WERI-Rb-1 (cell line): Measurements from ENCODE around the gene CHST9.

Experiments
- DNase-seq: peaks from one replicate; pipeline ENCODE4 v3.0.0-alpha.2; 2020
- H3K27ac ChIP-seq: fragments of 250-450 bp; sonication (Bioruptor Pico); 2 replicates; pipeline ENCODE4 v1.5.1; 2020; ENCODE audit warnings: mild to moderate bottlenecking, moderate library complexity
- H3K27me3 ChIP-seq: fragments of 250-450 bp; sonication (Bioruptor Pico); 2 replicates; pipeline ENCODE4 v1.5.1; 2021; ENCODE audit warnings: mild to moderate bottlenecking, low read depth, moderate library complexity; ENCODE audit not compliant: insufficient read depth, severe bottlenecking
- H3K36me3 ChIP-seq: fragments of 250-450 bp; sonication (Bioruptor Pico); 2 replicates; pipeline ENCODE4 v1.5.1; 2020; ENCODE audit warnings: mild to moderate bottlenecking, moderate library complexity
- H3K4me3 ChIP-seq: 2 replicates; pipeline ENCODE4 v1.5.1; 2011; ENCODE audit warnings: low read depth, mild to moderate bottlenecking, control low read depth, low read length
- H3K9me3 ChIP-seq: fragments of 250-450 bp; sonication (Bioruptor Pico); 2 replicates; pipeline ENCODE4 v1.5.1; 2021; ENCODE audit warnings: mild to moderate bottlenecking, moderate library complexity; ENCODE audit not compliant: severe bottlenecking
- CTCF ChIP-seq: IDR thresholded peaks from 2 replicates; pipeline ENCODE4 v1.5.1; 2011; ENCODE audit warnings: low read depth, mild to moderate bottlenecking, control low read depth, inconsistent platforms, low read length

CHST9 gene

GRCh38 chr18:27138079-27138478 lies 47.0 kb downstream of the CHST9 start:
- H3K4me3 ChIP-seq, result no peak overlapping the region
- no peak for TF ChIP-seq CTCF
- no peak for DNase-seq
- H3K9me3 ChIP-seq, result no peaks in the 10 kb centered on the region
- H3K36me3 ChIP-seq, result no peaks in the 10 kb centered on the region
- H3K27ac ChIP-seq, result no peak overlapping the region
- H3K27me3 ChIP-seq, result no peaks in the 10 kb centered on the region

GRCh38 chr18:27136208-27136535 lies 48.9 kb downstream of the CHST9 start:
- TF ChIP-seq CTCF, result no peak
- H3K27me3 ChIP-seq, result no peaks in the 10 kb centered on the region
- H3K4me3 ChIP-seq, result no peak overlapping the region
- no peak overlapping the region for H3K27ac ChIP-seq
- H3K9me3 ChIP-seq, result no peaks in the 10 kb centered on the region
- no peaks in the 10 kb centered on the region for H3K36me3 ChIP-seq
- no peak for DNase-seq

DNA sequence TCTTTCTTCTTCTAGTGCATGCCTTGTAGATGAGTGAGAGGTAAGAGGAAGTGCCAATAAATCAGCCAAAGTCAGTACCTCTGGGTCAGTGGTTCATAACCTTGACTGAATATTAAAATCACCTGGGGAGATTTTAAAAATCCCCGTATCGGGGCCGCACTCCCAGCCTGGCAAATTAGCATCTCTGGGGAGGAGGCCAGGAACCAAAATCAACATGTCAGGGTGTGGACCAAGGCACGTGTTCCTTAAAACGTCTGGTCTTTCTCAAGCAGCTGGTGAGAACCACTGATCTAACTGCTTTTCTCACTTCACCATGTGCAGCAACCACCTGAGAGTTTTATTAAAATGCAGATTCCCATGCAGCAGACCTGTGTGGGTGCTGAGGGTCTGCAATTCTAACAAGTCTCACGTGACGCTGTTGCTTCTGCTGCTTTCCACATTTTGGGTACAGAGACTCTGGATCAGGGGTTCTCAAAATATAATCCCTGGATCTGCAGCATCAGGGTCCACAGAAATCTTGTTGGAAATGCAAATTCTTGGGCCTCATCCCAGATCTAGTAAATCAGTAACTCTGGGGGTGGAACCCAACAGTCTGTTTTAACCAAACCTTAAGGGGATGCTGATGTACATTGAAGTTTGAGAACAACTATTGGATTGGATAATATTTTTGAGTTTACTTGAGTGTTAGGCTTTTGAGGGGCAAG lies 49.5 kb downstream of the CHST9 start:
- no peaks in the 10 kb centered on the region for H3K27me3 ChIP-seq
- H3K4me3 ChIP-seq, result no peak overlapping the region
- no peaks in the 10 kb centered on the region for H3K9me3 ChIP-seq
- no peak for TF ChIP-seq CTCF
- H3K27ac ChIP-seq, result no peak overlapping the region
- no peaks in the 10 kb centered on the region for H3K36me3 ChIP-seq
- no peak for DNase-seq

GRCh38 chr18:27130065-27130630 lies 55.0 kb downstream of the CHST9 start:
- Histone ChIP-seq H3K27ac (no peak overlapping the region), H3K36me3 (no peaks in the 10 kb centered on the region), H3K27me3 (no peaks in the 10 kb centered on the region), H3K4me3 (no peak overlapping the region), H3K9me3 (no peaks in the 10 kb centered on the region)
- no peak for DNase-seq
- no peak for TF ChIP-seq CTCF

GRCh38 chr18:27124196-27124595 lies 60.9 kb downstream of the CHST9 start:
- TF ChIP-seq CTCF, result no peak
- H3K9me3 ChIP-seq, result no peaks in the 10 kb centered on the region

GRCh38 chr18:27121108-27121507 lies 64.0 kb downstream of the CHST9 start:
- TF ChIP-seq CTCF, result no peak
- H3K27ac ChIP-seq, result no peak overlapping the region
- DNase-seq, result no peak
- H3K4me3 ChIP-seq, result no peak overlapping the region
- no peaks in the 10 kb centered on the region for H3K9me3 ChIP-seq
- H3K36me3 ChIP-seq, result no peaks in the 10 kb centered on the region
- H3K27me3 ChIP-seq, result no peaks in the 10 kb centered on the region

More at GRCh38 chr18:27124196-27124595, 60.9 kb downstream of the CHST9 start:
- Histone ChIP-seq H3K4me3 (no peak overlapping the region), H3K36me3 (no peaks in the 10 kb centered on the region), H3K27ac (no peak overlapping the region), H3K27me3 (no peaks in the 10 kb centered on the region)
- DNase-seq, result no peak
